ENCODE results near the gene USP22. TPM values are rescaled to one million over a fixed set of nuclear protein-coding genes. Genes with fewer than 3 reads are reported as not detected.
A peak's percentile ranks its signal among the peaks of the same experiment; 100 is the strongest.
"Not testable (repeated sequence)": the region's sequence is repeated elsewhere in the genome, so short reads cannot be mapped to it uniquely, and the experiment has no call there.

The USP22 gene
- 100 to 1,000 TPM; 162 to 168 (median 168) TPM for total RNA-seq
- long read RNA-seq, donor 1, full-length matches to known transcripts, result 39 of 68 reads
- long read RNA-seq, donor 1, partial matches to known transcripts, result 9 of 68 reads
- long read RNA-seq, donor 1, other reads (novel, unspliced or antisense), result 20 of 68 reads
- long read RNA-seq, donor 2, partial matches to known transcripts, result 2 of 24 reads
- long read RNA-seq, donor 2, other reads (novel, unspliced or antisense), result 22 of 24 reads

DNA sequence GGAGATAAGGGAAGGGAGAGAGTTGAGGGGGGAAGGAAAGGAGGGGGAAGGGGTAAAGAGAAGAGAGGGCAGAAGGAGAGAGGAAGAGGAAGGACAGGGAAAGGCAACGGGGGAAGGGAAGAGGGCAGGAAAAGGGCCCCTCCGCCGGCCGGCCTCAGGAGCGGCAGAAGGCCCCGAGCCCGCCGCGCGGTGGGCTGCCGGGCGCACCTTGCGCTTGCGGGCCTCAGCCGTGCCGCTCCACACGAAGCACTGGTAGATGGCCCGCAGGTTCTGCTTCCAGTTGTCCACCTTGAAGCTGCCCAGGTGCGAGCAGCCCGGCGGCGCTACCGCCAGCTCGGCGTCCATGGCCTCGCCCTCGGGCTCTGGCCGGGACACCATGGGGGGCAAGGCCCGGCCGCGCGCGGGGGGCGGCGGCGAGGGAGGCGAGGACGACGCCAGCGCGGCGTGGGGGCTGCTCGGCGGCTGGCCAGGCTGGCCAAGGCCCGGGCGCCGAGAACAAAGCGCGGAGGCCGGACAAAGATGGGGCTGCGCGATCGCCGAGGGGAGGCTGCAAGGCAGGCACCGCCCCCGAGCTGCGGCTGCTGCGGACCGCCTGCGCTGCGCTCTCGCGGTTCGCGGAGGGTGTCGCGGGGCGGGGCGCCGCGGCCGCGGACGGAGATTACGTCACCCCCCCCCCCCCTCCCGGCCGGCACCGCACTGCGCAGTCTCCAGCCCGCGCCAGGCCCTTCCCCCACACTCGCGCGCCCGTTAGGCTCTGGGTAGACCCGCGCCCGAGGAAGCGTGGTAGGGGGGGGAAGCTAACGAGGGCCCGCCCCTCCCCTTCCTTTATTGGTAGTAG lies at the start of gene USP22:
TSS of gene USP22 (minus strand) at position 554 of the 838 bp plus-strand sequence. CDS start at position 378, 176 bp downstream.
- DNase-seq, result no peak
- intact Hi-C loops (cut with DNase I, micrococcal nuclease), result no loop called here

DNA sequence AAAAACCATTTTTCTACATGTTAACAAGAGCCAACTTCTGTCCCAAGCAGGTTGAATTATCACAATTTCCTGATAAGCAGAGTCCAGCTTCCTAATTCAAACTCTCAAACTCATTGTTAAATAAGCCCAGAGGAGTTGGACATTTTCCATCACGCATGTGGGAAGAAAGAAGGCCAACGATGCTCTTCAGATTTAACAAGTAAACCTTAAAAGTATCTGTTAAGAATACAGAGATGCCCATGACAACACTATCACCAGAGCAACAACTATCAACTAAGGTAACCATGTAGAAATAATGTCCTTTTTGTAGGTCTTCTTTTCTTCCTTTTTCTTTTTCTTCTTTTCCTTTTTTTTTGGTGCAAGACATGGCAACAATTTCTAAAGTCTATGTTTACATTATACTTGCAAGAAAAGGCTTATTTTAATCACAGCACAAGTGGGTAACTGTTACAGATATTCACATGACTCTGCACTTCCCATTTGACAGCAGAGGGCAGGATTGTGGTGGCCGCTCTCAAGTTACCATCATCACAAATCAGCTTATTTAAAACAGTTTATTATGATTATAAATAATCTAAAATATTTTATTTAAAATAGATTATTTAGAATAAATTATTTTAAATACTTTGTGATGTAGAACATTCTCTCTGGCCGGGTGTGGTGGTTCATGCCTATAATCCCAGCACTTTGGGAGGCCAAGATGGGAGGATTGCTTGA lies 48.2 kb upstream of the USP22 start:
- H3K9me3 ChIP-seq, result no peaks in the 10 kb centered on the region
- ATAC-seq, result no peak
- H3K4me1 ChIP-seq (ENCODE audit: low read depth), result peaks cover 6% of the 10 kb centered on the region
- no peak overlapping the region for H3K4me3 ChIP-seq
- intact Hi-C loops (cut with DNase I, micrococcal nuclease), result no loop called here
- H3K36me3 ChIP-seq (ENCODE audit: low read depth), result no peaks in the 10 kb centered on the region
- no peak for DNase-seq
- TF ChIP-seq, protein P1, sequence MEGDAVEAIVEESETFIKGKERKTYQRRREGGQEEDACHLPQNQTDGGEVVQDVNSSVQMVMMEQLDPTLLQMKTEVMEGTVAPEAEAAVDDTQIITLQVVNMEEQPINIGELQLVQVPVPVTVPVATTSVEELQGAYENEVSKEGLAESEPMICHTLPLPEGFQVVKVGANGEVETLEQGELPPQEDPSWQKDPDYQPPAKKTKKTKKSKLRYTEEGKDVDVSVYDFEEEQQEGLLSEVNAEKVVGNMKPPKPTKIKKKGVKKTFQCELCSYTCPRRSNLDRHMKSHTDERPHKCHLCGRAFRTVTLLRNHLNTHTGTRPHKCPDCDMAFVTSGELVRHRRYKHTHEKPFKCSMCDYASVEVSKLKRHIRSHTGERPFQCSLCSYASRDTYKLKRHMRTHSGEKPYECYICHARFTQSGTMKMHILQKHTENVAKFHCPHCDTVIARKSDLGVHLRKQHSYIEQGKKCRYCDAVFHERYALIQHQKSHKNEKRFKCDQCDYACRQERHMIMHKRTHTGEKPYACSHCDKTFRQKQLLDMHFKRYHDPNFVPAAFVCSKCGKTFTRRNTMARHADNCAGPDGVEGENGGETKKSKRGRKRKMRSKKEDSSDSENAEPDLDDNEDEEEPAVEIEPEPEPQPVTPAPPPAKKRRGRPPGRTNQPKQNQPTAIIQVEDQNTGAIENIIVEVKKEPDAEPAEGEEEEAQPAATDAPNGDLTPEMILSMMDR (IDR thresholded peaks at IDR 0.05), result no peak

More for the DNA sequence above, at the start of gene USP22:
- peak within 1 kb of the TSS; percentile 85 for H3K4me3 ChIP-seq
- TF ChIP-seq, protein P1 (IDR thresholded peaks at IDR 0.05), result no peak
- ATAC-seq, result peak; percentile 78
- H3K36me3 ChIP-seq (ENCODE audit: low read depth), result no peaks in the 10 kb centered on the region
- peaks cover 32% of the 10 kb centered on the region for H3K4me1 ChIP-seq (ENCODE audit: low read depth)
- no peaks in the 10 kb centered on the region for H3K9me3 ChIP-seq

DNA sequence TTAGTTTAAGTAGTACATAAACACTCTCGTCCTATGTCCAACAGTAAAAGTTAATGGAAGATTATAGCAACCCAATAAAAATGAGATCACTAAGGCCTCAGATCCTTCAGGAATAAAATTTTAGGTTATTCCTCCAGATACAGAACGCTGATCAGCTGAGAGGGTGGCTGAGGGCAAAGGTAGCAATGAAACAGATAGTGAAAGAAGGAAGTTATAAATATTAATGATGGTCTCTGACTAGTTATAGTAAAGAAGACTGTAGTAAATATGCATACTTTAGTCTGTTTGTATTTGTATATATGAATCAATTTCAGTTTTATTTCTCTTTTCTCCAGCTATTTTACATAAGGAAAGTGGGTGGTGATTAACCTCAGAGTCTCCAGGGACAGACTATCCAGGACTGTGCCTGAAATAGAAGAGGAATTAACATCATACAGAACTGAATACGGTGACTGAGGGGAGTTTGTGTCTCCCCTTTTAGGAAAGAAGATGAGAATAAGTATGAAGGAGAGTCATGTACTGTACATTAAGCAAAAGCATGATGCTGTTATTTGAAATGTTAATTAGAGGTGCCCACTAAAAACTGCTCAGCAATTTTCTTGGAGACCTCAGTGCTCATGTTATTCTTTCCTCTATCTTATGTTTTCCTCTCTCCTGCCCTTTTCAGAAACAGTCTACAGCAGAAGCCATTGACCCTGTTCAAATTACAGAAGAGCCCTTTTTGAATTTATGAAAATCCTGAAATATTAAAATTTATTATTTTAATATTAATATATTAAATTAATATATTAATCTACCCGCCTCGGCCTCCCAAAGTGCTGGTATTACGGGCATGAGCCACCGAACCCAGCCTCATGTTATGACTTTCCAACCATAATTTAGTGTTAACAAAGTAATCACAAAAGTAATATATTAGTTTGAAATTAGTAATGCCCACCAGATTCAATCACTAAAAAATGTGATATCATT lies 47.4 kb upstream of the USP22 start:
- TF ChIP-seq, protein P1 (IDR thresholded peaks at IDR 0.05), result no peak
- intact Hi-C loops (cut with DNase I, micrococcal nuclease), result no loop called here
- peak; percentile 45 for ATAC-seq
- Histone ChIP-seq H3K4me3 (no peak overlapping the region), H3K9me3 (no peaks in the 10 kb centered on the region), H3K36me3 (ENCODE audit: low read depth) (no peaks in the 10 kb centered on the region), H3K4me1 (ENCODE audit: low read depth) (peaks cover 6% of the 10 kb centered on the region)
- DNase-seq, result no peak

DNA sequence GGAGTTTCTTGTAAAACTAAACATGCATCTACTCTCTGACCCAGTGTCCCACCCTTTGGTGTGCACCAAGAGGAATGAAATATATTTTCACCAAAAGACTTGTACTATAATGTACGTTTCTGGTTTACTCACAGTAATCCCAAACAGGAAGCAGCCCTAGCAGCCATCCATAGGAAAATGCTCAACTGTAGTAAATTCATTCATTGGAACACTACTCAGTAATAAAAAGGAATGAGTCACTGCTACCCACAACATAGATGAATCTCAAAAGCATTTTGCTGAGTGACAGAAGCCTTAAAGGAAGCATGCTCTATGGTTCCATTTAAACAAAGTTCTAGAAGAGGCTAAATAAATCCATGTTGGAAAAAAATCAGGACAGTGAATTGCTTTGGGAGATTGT lies 46.3 kb upstream of the USP22 start:
- H3K36me3 ChIP-seq (ENCODE audit: low read depth), result no peaks in the 10 kb centered on the region
- no peaks in the 10 kb centered on the region for H3K9me3 ChIP-seq
- H3K4me1 ChIP-seq (ENCODE audit: low read depth), result peaks cover 6% of the 10 kb centered on the region
- TF ChIP-seq, protein P1 (IDR thresholded peaks at IDR 0.05), result no peak
- no peak overlapping the region for H3K4me3 ChIP-seq
- ATAC-seq, result peak; percentile 92
- intact Hi-C loops (cut with DNase I, micrococcal nuclease), result no loop called here
- no peak for DNase-seq

DNA sequence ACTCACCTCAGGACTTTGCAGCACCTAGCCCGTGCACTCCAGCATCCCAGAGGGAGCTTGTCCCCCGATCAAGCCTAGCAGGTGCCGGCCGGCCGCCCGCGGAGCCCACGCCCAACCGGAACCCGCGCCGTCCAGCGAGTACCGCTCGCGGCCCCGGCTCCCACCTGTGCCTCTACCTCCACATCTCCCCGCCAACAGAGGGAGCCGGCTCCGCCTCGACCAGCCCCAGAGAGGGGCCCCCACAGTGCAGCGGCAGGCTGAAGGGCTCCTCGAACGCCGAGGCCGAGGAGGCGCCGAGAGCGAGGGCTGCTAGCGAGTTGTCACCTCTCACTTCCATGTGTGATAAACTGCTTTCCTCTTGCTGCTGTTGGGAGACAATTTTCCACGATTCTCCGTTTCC lies 42.9 kb upstream of the USP22 start:
- Histone ChIP-seq H3K4me1 (ENCODE audit: low read depth) (peaks cover 6% of the 10 kb centered on the region), H3K36me3 (ENCODE audit: low read depth) (no peaks in the 10 kb centered on the region), H3K9me3 (no peaks in the 10 kb centered on the region), H3K4me3 (no peak overlapping the region)
- DNase-seq (no peak), ATAC-seq (no peak)
- TF ChIP-seq, protein P1 (IDR thresholded peaks at IDR 0.05), result no peak
- intact Hi-C loops (cut with DNase I, micrococcal nuclease), result no loop called here

DNA sequence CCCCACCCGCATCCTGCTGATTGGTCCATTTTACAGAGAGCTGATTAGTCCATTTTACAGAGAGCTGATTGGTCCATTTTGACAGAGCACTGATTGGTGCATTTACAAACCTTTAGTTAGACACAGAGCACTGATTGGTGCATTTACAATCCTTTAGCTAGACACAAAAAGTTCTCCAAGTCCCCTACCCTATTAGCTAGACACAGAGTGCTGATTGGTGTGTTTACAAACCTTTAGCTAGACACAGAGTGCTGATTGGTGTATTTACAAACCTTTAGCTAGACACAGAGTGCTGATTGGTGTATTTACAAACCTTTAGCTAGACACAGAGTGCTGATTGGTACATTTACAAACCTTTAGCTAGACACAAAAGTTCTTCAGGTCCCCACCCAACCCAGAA lies 42.5 kb upstream of the USP22 start:
- DNase-seq, result not testable (repeated sequence)

More for the DNA sequence above, 42.5 kb upstream of the USP22 start:
- H3K4me3 ChIP-seq; ATAC-seq; H3K9me3 ChIP-seq; intact Hi-C loops (cut with DNase I, micrococcal nuclease); H3K4me1 ChIP-seq (ENCODE audit: low read depth); H3K36me3 ChIP-seq (ENCODE audit: low read depth): not testable (repeated sequence)
